OCI-LY3 (cell line): Measurements from ENCODE around the gene RNASE13.

Experiments used
- H2AFZ ChIP-seq: fragments of 200-600, 300-600 bp; shearing (Covaris generic); 2 replicates; pipeline ENCODE4 v1.6.0; 2014; ENCODE audit warnings: antibody characterized with exemption, low read depth, low read length
- H3K27ac ChIP-seq: fragments of 200-600, 300-600 bp; sonication (generic); 2 replicates; pipeline ENCODE4 v1.5.1; 2014; ENCODE audit warnings: mild to moderate bottlenecking, low read length, moderate library complexity, mixed read lengths
- H3K27me3 ChIP-seq: fragments of 200-600, 300-600 bp; sonication (generic); 2 replicates; pipeline ENCODE4 v1.6.1; 2014; ENCODE audit warnings: low read depth, low read length, mixed read lengths
- H3K36me3 ChIP-seq: fragments of 200-600, 300-600 bp; sonication (generic); replicated peaks from 2 replicates; pipeline ENCODE3; 2014; ENCODE audit warnings: low read depth, low read length, mixed read lengths
- H3K4me1 ChIP-seq: fragments of 300-600, 200-600 bp; sonication (generic); 2 replicates; pipeline ENCODE4 v1.6.1; 2014; ENCODE audit warnings: low read length, mixed read lengths
- H3K4me2 ChIP-seq: fragments of 200-600, 300-600 bp; sonication (generic); 2 replicates; pipeline ENCODE4 v1.6.1; 2014; ENCODE audit warnings: low read length, mixed read lengths
- H3K4me3 ChIP-seq: fragments of 300-600, 200-600 bp; sonication (generic); 2 replicates; pipeline ENCODE4 v1.5.1; 2014; ENCODE audit warnings: antibody characterized with exemption, mild to moderate bottlenecking, low read length, moderate library complexity
- H3K79me2 ChIP-seq: fragments of 300-600, 200-600 bp; shearing (Covaris generic); 2 replicates; pipeline ENCODE4 v1.6.1; 2014; ENCODE audit warnings: mild to moderate bottlenecking, low read length, mixed read lengths
- H3K9ac ChIP-seq: fragments of 300-600, 200-600 bp; shearing (Covaris generic); 2 replicates; pipeline ENCODE4 v1.6.0; 2014; ENCODE audit warnings: mild to moderate bottlenecking, low read length, moderate library complexity
- H3K9me3 ChIP-seq: fragments of 200-600, 300-600 bp; shearing (Covaris generic); 2 replicates; pipeline ENCODE4 v1.6.1; 2014; ENCODE audit warnings: low read length, mixed read lengths; ENCODE audit not compliant: insufficient read depth
- H4K20me1 ChIP-seq: fragments of 200-600, 300-600 bp; sonication (generic); 2 replicates; pipeline ENCODE4 v1.6.1; 2016; ENCODE audit warnings: low read length, mixed read lengths; ENCODE audit not compliant: insufficient read depth
- EZH2phosphoT487 ChIP-seq: fragments of 200-600 bp; shearing (Covaris generic); IDR thresholded peaks from 2 replicates; pipeline ENCODE4 v1.6.1; 2018; ENCODE audit warnings: antibody characterized with exemption, mixed run types, low read depth
- TF ChIP-seq, protein P1 (sequence below): fragments of 200-600, 300-600 bp; sonication (generic); IDR thresholded peaks from 2 replicates; pipeline ENCODE4 v1.5.1; 2014; ENCODE audit warnings: antibody characterized with exemption, low read length, low read depth

The RNASE13 gene

DNA sequence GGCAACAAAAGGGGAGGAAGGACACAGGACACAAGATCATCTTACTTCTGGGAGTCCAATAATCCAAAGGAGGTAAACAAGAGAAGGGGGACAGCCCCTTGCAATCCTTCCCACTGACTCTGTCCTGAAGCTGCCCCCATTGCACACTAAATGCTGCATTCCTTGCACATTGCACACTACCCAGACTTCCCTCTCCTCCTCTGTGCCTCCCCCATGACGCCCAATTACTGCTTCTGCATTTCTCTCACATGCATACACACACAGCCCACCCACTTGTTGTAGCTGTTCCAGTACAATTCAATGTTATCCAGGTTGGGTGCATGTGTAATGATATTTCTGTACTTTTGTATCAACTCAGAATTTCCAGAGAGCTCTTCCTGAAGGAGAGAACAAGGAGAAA lies 15.2 kb downstream of the RNASE13 start:
- Histone ChIP-seq H3K27me3 (peaks cover 43% of the 10 kb centered on the region), H3K4me2 (no peak overlapping the region), H4K20me1 (no peaks in the 10 kb centered on the region), H3K9ac (no peak overlapping the region), H3K79me2 (no peaks in the 10 kb centered on the region), H3K4me1 (no peaks in the 10 kb centered on the region), H3K27ac (no peak overlapping the region), H3K4me3 (no peak overlapping the region), H2AFZ (no peak overlapping the region), H3K36me3 (no peaks in the 10 kb centered on the region), H3K9me3 (no peaks in the 10 kb centered on the region)
- no peak for TF ChIP-seq EZH2phosphoT487
- TF ChIP-seq, protein P1, sequence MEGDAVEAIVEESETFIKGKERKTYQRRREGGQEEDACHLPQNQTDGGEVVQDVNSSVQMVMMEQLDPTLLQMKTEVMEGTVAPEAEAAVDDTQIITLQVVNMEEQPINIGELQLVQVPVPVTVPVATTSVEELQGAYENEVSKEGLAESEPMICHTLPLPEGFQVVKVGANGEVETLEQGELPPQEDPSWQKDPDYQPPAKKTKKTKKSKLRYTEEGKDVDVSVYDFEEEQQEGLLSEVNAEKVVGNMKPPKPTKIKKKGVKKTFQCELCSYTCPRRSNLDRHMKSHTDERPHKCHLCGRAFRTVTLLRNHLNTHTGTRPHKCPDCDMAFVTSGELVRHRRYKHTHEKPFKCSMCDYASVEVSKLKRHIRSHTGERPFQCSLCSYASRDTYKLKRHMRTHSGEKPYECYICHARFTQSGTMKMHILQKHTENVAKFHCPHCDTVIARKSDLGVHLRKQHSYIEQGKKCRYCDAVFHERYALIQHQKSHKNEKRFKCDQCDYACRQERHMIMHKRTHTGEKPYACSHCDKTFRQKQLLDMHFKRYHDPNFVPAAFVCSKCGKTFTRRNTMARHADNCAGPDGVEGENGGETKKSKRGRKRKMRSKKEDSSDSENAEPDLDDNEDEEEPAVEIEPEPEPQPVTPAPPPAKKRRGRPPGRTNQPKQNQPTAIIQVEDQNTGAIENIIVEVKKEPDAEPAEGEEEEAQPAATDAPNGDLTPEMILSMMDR = no peak

DNA sequence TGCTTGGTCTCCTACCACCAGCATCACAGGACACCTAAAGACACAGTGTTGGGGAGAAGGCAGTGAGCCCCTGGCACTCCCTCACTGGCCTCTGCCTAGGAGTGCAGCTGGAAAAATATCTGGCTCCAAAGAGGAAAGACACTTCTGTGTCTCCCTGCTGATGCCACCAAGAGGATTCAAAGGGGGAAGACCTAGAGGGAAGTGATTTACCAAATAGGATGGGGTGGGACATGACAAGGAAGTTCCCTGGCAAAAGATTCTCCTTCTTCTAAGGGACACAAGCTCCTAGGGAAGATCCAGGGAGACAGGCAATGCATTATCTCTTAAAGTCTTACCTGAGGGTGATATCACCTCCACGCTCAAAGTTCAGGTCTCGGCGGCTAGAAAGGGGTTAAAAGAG lies 15.8 kb downstream of the RNASE13 start:
- H3K9ac ChIP-seq = no peak overlapping the region
- no peaks in the 10 kb centered on the region for H3K36me3 ChIP-seq
- no peak overlapping the region for H3K4me2 ChIP-seq
- no peaks in the 10 kb centered on the region for H3K9me3 ChIP-seq
- no peak overlapping the region for H3K4me3 ChIP-seq
- TF ChIP-seq EZH2phosphoT487 = no peak
- no peak overlapping the region for H2AFZ ChIP-seq
- H3K79me2 ChIP-seq = no peaks in the 10 kb centered on the region
- H3K27ac ChIP-seq = no peak overlapping the region
- H3K4me1 ChIP-seq = no peaks in the 10 kb centered on the region
- H3K27me3 ChIP-seq = peaks cover 42% of the 10 kb centered on the region
- H4K20me1 ChIP-seq = no peaks in the 10 kb centered on the region

DNA sequence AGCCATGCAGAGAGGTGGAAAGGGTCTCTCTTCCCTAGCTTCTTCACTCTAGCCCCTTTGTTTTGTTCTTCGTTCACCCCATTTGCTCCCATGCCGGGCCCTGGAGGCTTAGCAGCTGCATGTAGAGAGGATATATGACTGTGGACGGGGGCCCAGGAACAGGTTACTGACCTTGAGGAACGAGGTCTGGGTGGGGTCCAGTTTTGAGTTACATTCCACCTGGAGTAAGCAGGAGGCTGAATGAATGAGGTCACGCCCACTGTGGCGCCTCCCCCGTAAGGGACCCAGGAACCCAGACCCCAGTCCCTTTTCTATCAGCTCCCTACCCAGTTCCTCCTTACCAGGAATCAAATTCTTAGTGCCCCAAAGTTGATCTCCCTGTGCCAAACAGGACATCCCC lies 16.3 kb downstream of the RNASE13 start:
- Histone ChIP-seq H3K36me3 (no peaks in the 10 kb centered on the region), H3K9ac (no peak overlapping the region), H3K4me1 (no peaks in the 10 kb centered on the region), H3K4me3 (no peak overlapping the region), H2AFZ (no peak overlapping the region), H3K27me3 (peaks cover 37% of the 10 kb centered on the region), H3K4me2 (no peak overlapping the region), H3K27ac (no peak overlapping the region), H3K79me2 (no peaks in the 10 kb centered on the region), H3K9me3 (no peaks in the 10 kb centered on the region), H4K20me1 (no peaks in the 10 kb centered on the region)
- TF ChIP-seq EZH2phosphoT487 = no peak
- TF ChIP-seq, protein P1 = no peak

DNA sequence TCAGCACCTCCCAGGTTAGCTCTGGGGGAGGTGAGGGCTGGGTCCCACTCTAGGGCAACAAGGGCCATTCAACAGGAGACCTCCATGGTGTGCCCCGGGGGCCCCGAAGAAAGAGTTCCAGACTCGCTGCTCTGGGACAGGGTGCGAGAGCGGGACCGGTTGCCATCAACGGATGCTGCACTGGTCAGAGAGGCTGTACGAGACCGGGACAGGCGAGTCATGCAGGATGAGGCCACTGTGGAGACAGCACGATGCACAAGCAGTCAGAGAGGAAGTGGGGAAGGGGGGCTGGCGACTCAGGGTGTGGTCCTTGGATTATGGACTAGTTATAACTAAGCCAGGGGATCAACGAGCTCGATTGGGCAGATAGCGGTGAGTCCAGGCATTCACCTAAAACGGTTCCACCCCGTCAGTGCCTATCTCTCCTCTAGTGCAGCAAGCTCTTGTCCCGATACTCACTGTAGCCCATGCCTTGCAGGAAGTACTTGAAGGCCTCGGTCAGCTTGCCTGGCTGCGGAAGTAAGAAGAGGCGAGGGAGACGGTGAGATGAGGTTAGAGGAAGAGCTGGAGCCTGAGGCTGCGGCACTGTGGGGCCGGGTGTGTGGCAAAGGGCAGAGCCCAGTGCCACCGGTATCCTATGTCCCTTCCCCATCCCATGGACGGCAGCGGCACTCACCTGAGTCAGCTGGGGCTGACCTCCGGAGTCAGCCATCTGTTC lies 16.9 kb downstream of the RNASE13 start:
- H3K27me3 ChIP-seq = peaks cover 37% of the 10 kb centered on the region
- H3K4me3 ChIP-seq = no peak overlapping the region
- no peaks in the 10 kb centered on the region for H4K20me1 ChIP-seq
- no peaks in the 10 kb centered on the region for H3K79me2 ChIP-seq
- H3K9me3 ChIP-seq = no peaks in the 10 kb centered on the region
- H2AFZ ChIP-seq = no peak overlapping the region
- H3K36me3 ChIP-seq = no peaks in the 10 kb centered on the region
- H3K4me1 ChIP-seq = no peaks in the 10 kb centered on the region
- no peak overlapping the region for H3K4me2 ChIP-seq
- TF ChIP-seq EZH2phosphoT487 = no peak
- TF ChIP-seq, protein P1 = no peak
- H3K9ac ChIP-seq = no peak overlapping the region
- no peak overlapping the region for H3K27ac ChIP-seq
